DMS153 treated with DMSO at 0.1 percent for 48 hours (cell line): ENCODE results near the gene TAF6L.
"Not testable (repeated sequence)": the region's sequence is repeated elsewhere in the genome, so short reads cannot be mapped to it uniquely, and the experiment has no call there.

ENCODE experiments used
- DNase-seq: peaks from one replicate; lab custom pipeline; 2025; ENCODE audit not compliant: unreplicated experiment; lab: John Stamatoyannopoulos, UW

TAF6L gene

GRCh38 chr11:62755086-62755615 is 16.0 kb upstream of the TAF6L start:
- no peak for DNase-seq

- no peak for DNase-seq
These were observed 13.1 kb upstream of the TAF6L start for GRCh38 chr11:62757846-62758788.

GRCh38 chr11:62760867-62761227 is 10.3 kb upstream of the TAF6L start:
- not testable (repeated sequence) for DNase-seq

GRCh38 chr11:62770778-62771143 is 435 bp upstream of the TAF6L start:
- peak; percentile 50 for DNase-seq

GRCh38 chr11:62774407-62774806 is 3.2 kb downstream of the TAF6L start:
- DNase-seq, result no peak

- DNase-seq, result no peak
These were observed 4.5 kb downstream of the TAF6L start for GRCh38 chr11:62775646-62776045.

- DNase-seq, result no peak
These were observed 6.2 kb downstream of the TAF6L start for GRCh38 chr11:62777389-62777788.

GRCh38 chr11:62778441-62778840 is 7.2 kb downstream of the TAF6L start:
- DNase-seq, result no peak

GRCh38 chr11:62782753-62783152 is 11.6 kb downstream of the TAF6L start:
- no peak for DNase-seq

GRCh38 chr11:62786318-62787004 is 15.3 kb downstream of the TAF6L start:
- DNase-seq, result peak; percentile 58

GRCh38 chr11:62787005-62787759 is 16.0 kb downstream of the TAF6L start, which contains the start of gene TMEM179B:
Gene TMEM179B, plus strand, starts transcription at chr11:62787402. Its CDS starts 30 bp downstream, at chr11:62787432.
- DNase-seq, result peak; percentile 80

GRCh38 chr11:62788991-62789390 is 17.8 kb downstream of the TAF6L start:
- no peak for DNase-seq

GRCh38 chr11:62789576-62789975 is 18.4 kb downstream of the TAF6L start:
- no peak for DNase-seq

- DNase-seq, result peak; percentile 43
These were observed 20.5 kb downstream of the TAF6L start, which contains the start of gene TMEM223 for GRCh38 chr11:62791501-62792201. Gene TMEM223, minus strand, starts transcription at chr11:62792006. Its CDS starts 12 bp downstream, at chr11:62791994.

GRCh38 chr11:62792202-62792575 is 21.0 kb downstream of the TAF6L start:
- DNase-seq, result no peak

GRCh38 chr11:62794201-62794775 is 23.1 kb downstream of the TAF6L start:
- no peak for DNase-seq

- DNase-seq, result no peak
These were observed 25.1 kb downstream of the TAF6L start for GRCh38 chr11:62796281-62796680.

- no peak for DNase-seq
These were observed 28.3 kb downstream of the TAF6L start for GRCh38 chr11:62799486-62799885.

GRCh38 chr11:62801071-62801470 is 29.9 kb downstream of the TAF6L start:
- no peak for DNase-seq
